Naive thymus-derived CD8-positive, alpha-beta T cell (primary cell): Measurements from ENCODE around the gene NET1. TPM values are rescaled to one million over a fixed set of nuclear protein-coding genes. Genes with fewer than 3 reads are reported as not detected.

Source experiments
- ATAC-seq, 2 donors: fragments of 150-1000 bp; cut with Tn5 transposase in 1 of 2; sonication (Bioruptor Pico), chemical (Tn5 transposase) in 1 of 2; 1 replicate in 1 of 2; 2 replicates in 1 of 2; pipeline ENCODE4 v1.10.0; 2021; ENCODE audit warnings: mild to moderate bottlenecking in 2 of 2, moderate library complexity in 2 of 2
- POLR2A ChIA-PET: fragments of 350-600 bp; sonication (Branson Sonifier 250); formaldehyde crosslinking; loops from one replicate; lab custom pipeline; 2021; ENCODE audit warnings: antibody characterized with exemption; lab: Charles Lee
- DNase-seq, 10 donors: peaks; one replicate each; pipeline versions ENCODE4 v3.0.0 to v3.0.0-alpha.2; 2020 to 2022
- H3K27ac Mint-ChIP-seq, 10 donors: one replicate each; pipeline ENCODE4 v1.8.0; 2020 to 2022; ENCODE audit warnings: mild to moderate bottlenecking in 10 of 10, mixed read lengths in 10 of 10, moderate library complexity in 4 of 10, inconsistent platforms in 1 of 10
- H3K27me3 Mint-ChIP-seq, 5 donors: one replicate each; pipeline ENCODE4 v1.8.0; 2021 to 2022; ENCODE audit warnings: mixed read lengths in 5 of 5
- H3K36me3 Mint-ChIP-seq, 3 donors: one replicate each; pipeline ENCODE4 v1.8.0; 2020 to 2022; ENCODE audit warnings: mixed read lengths in 3 of 3, mild to moderate bottlenecking in 2 of 3, inconsistent platforms in 1 of 3
- H3K4me1 Mint-ChIP-seq, 4 donors: one replicate each; pipeline ENCODE4 v1.8.0; 2021 to 2022; ENCODE audit warnings: mixed read lengths in 4 of 4
- H3K4me3 Mint-ChIP-seq, 10 donors: one replicate each; pipeline ENCODE4 v1.8.0; 2020 to 2022; ENCODE audit warnings: mild to moderate bottlenecking in 10 of 10, mixed read lengths in 10 of 10, moderate library complexity in 6 of 10, inconsistent platforms in 1 of 10
- H3K9me3 Mint-ChIP-seq, 9 donors: one replicate each; pipeline ENCODE4 v1.8.0; 2020 to 2022; ENCODE audit warnings: mixed read lengths in 9 of 9, mild to moderate bottlenecking in 3 of 9, inconsistent platforms in 1 of 9, moderate library complexity in 1 of 9
- polyA plus RNA-seq, 3 donors: library from polyadenylated mRNA; unstranded; fragments of 300-500 nt; fragmentation: Illumina TruSeq; gene quantifications; one replicate each; pipeline ENCODE4 v1.2.3, GENCODE V29; 2021
- total RNA-seq, 8 experiments: library from RNA in 2 of 8; stranded (reverse) in 2 of 8; gene quantifications; one replicate each; pipeline ENCODE4 v1.2.3 and lab custom pipeline; 2021 to 2026

NET1 gene
- total and polyA plus RNA-seq, 5 experiments from 2014 or later: 12.6 to 30.4 (median 19.4) TPM

GRCh38 chr10:5460468-5461202 is 48.3 kb downstream of the NET1 start:
- DNase-seq (no peak), ATAC-seq (no peak)
- H3K4me1 Mint-ChIP-seq: peaks cover 10 to 18% (median 12%) of the 10 kb centered on the region in 4 donors
- peaks cover 0 to 11% (median 3%) of the 10 kb centered on the region in 5 donors for H3K27me3 Mint-ChIP-seq
- no peak overlapping the region for H3K27ac Mint-ChIP-seq
- H3K4me3 Mint-ChIP-seq: no peak overlapping the region
- peaks cover 0 to 14% (median 13%) of the 10 kb centered on the region in 3 donors for H3K36me3 Mint-ChIP-seq
- POLR2A ChIA-PET: interaction anchor here (0.7 kb wide), 1 partner anchor 28 kb away, joined by 3 read pairs; no protein-coding TSS in a partner anchor
- no peaks in the 10 kb centered on the region for H3K9me3 Mint-ChIP-seq

GRCh38 chr10:5461203-5461588 is 48.8 kb downstream of the NET1 start:
- ATAC-seq (no peak), DNase-seq (no peak)
- Mint-ChIP-seq H3K4me1 (peaks cover 10 to 18% (median 12%) of the 10 kb centered on the region in 4 donors), H3K36me3 (peaks cover 0 to 10% (median 9%) of the 10 kb centered on the region in 3 donors), H3K4me3 (no peak overlapping the region), H3K27me3 (peaks cover 0 to 11% (median 3%) of the 10 kb centered on the region in 5 donors), H3K9me3 (no peaks in the 10 kb centered on the region), H3K27ac (no peak overlapping the region)
- POLR2A ChIA-PET: no interaction called here

GRCh38 chr10:5461914-5462840 is 49.8 kb downstream of the NET1 start:
- H3K9me3 Mint-ChIP-seq: no peaks in the 10 kb centered on the region
- POLR2A ChIA-PET: interaction anchor here (0.9 kb wide), 1 partner anchor 15 kb away, joined by 3 read pairs; no protein-coding TSS in a partner anchor
- H3K36me3 Mint-ChIP-seq: peaks cover 0 to 7% (median 2%) of the 10 kb centered on the region in 3 donors
- peaks cover 0 to 11% (median 3%) of the 10 kb centered on the region in 5 donors for H3K27me3 Mint-ChIP-seq
- peaks cover 15 to 18% (median 16%) of the 10 kb centered on the region in 4 donors for H3K4me1 Mint-ChIP-seq
- H3K27ac Mint-ChIP-seq: peak overlapping the region in 1 of 10 donors; percentile 57
- no peak for ATAC-seq
- DNase-seq: no peak
- H3K4me3 Mint-ChIP-seq: no peak overlapping the region

- H3K4me3 Mint-ChIP-seq: no peak overlapping the region
- POLR2A ChIA-PET: interaction anchor here (0.9 kb wide), 1 partner anchor 15 kb away, joined by 3 read pairs; no protein-coding TSS in a partner anchor
- H3K4me1 Mint-ChIP-seq: peaks cover 12 to 15% (median 13%) of the 10 kb centered on the region in 4 donors
- H3K27ac Mint-ChIP-seq: no peak overlapping the region
- no peak for DNase-seq
- H3K27me3 Mint-ChIP-seq: peaks cover 0 to 11% (median 3%) of the 10 kb centered on the region in 5 donors
- ATAC-seq: no peak
- H3K36me3 Mint-ChIP-seq: peaks cover 0 to 7% (median under 1%) of the 10 kb centered on the region in 3 donors
- H3K9me3 Mint-ChIP-seq: peaks cover 0 to under 1% (median 0%) of the 10 kb centered on the region in 9 donors
These were observed 50.5 kb downstream of the NET1 start for GRCh38 chr10:5462841-5463293.

GRCh38 chr10:5464546-5464945 is 52.2 kb downstream of the NET1 start:
- no peak for ATAC-seq
- Mint-ChIP-seq H3K36me3 (peaks cover 0 to 7% (median 0%) of the 10 kb centered on the region in 3 donors), H3K4me3 (no peak overlapping the region), H3K27ac (no peak overlapping the region), H3K9me3 (peaks cover 0 to 3% (median 0%) of the 10 kb centered on the region in 9 donors), H3K27me3 (peaks cover 0 to 11% (median 3%) of the 10 kb centered on the region in 5 donors), H3K4me1 (peaks cover 5 to 9% (median 8%) of the 10 kb centered on the region in 4 donors)
- DNase-seq: no peak
- POLR2A ChIA-PET: no interaction called here

GRCh38 chr10:5465976-5466450 is 53.7 kb downstream of the NET1 start:
- Mint-ChIP-seq H3K27ac (peak overlapping the region in 2 of 10 donors; percentile 46 to 58), H3K27me3 (peaks cover 0 to 11% (median 3%) of the 10 kb centered on the region in 5 donors), H3K4me3 (peak overlapping the region in 1 of 10 donors; percentile 24), H3K4me1 (peaks cover 5 to 9% (median 8%) of the 10 kb centered on the region in 4 donors), H3K36me3 (peaks cover 0 to 3% (median 0%) of the 10 kb centered on the region in 3 donors), H3K9me3 (peaks cover 0 to 3% (median 0%) of the 10 kb centered on the region in 9 donors)
- ATAC-seq (no peak), DNase-seq (no peak)
- POLR2A ChIA-PET: no interaction called here

- ATAC-seq (peak in 1 of 2 donors; percentile 35), DNase-seq (no peak)
- H3K9me3 Mint-ChIP-seq: peaks cover 0 to 3% (median 0%) of the 10 kb centered on the region in 9 donors
These were observed 54.3 kb downstream of the NET1 start for GRCh38 chr10:5466451-5467206.

GRCh38 chr10:5467207-5467535 is 54.8 kb downstream of the NET1 start:
- H3K27me3 Mint-ChIP-seq: peaks cover 0 to 11% (median 4%) of the 10 kb centered on the region in 5 donors
- no peak for ATAC-seq
- POLR2A ChIA-PET: no interaction called here

More at GRCh38 chr10:5466451-5467206, 54.3 kb downstream of the NET1 start:
- H3K27ac Mint-ChIP-seq: peak overlapping the region in 3 of 10 donors; percentile 1 to 58 (median 46)
- H3K36me3 Mint-ChIP-seq: no peaks in the 10 kb centered on the region
- peaks cover 0 to 11% (median 3%) of the 10 kb centered on the region in 5 donors for H3K27me3 Mint-ChIP-seq
- peak overlapping the region in 1 of 10 donors; percentile 24 for H3K4me3 Mint-ChIP-seq
- peaks cover 5 to 8% (median 7%) of the 10 kb centered on the region in 4 donors for H3K4me1 Mint-ChIP-seq
- POLR2A ChIA-PET: no interaction called here

GRCh38 chr10:5467634-5468255 is 55.4 kb downstream of the NET1 start:
- H3K27ac Mint-ChIP-seq: peak overlapping the region in 1 of 10 donors; percentile 75
- H3K27me3 Mint-ChIP-seq: peaks cover 0 to 11% (median 4%) of the 10 kb centered on the region in 5 donors
- H3K4me1 Mint-ChIP-seq: peaks cover 0 to 8% (median 6%) of the 10 kb centered on the region in 4 donors
- DNase-seq: no peak
- peaks cover 0 to 3% (median 0%) of the 10 kb centered on the region in 9 donors for H3K9me3 Mint-ChIP-seq
- no peak for ATAC-seq
- POLR2A ChIA-PET: no interaction called here
- no peaks in the 10 kb centered on the region for H3K36me3 Mint-ChIP-seq
- no peak overlapping the region for H3K4me3 Mint-ChIP-seq

More at GRCh38 chr10:5467207-5467535, 54.8 kb downstream of the NET1 start:
- H3K9me3 Mint-ChIP-seq: peaks cover 0 to 3% (median 0%) of the 10 kb centered on the region in 9 donors
- no peak overlapping the region for H3K27ac Mint-ChIP-seq
- no peak overlapping the region for H3K4me3 Mint-ChIP-seq
- peaks cover 3 to 8% (median 6%) of the 10 kb centered on the region in 4 donors for H3K4me1 Mint-ChIP-seq
- H3K36me3 Mint-ChIP-seq: no peaks in the 10 kb centered on the region
- no peak for DNase-seq

GRCh38 chr10:5468262-5469106 is 56.1 kb downstream of the NET1 start:
- POLR2A ChIA-PET: no interaction called here
- no peaks in the 10 kb centered on the region for H3K36me3 Mint-ChIP-seq
- peaks cover 0 to 3% (median 0%) of the 10 kb centered on the region in 9 donors for H3K9me3 Mint-ChIP-seq
- peaks cover 0 to 8% (median 6%) of the 10 kb centered on the region in 4 donors for H3K4me1 Mint-ChIP-seq
- no peak for DNase-seq
- no peak for ATAC-seq
- peaks cover 0 to 6% (median 3%) of the 10 kb centered on the region in 5 donors for H3K27me3 Mint-ChIP-seq
- H3K4me3 Mint-ChIP-seq: no peak overlapping the region
- no peak overlapping the region for H3K27ac Mint-ChIP-seq
